ENCODE measurements around the gene SNX14. TPM values are rescaled to one million over a fixed set of nuclear protein-coding genes. Genes with fewer than 3 reads are reported as not detected.
A peak's percentile ranks its signal among the peaks of the same experiment; 100 is the strongest.

Gene SNX14
- total RNA-seq, 5 donors from 2014 or later (not counting 1 experiment from before 2014, with no cell fraction given) = 46.3 to 63.3 (median 53.7) TPM

GRCh38 chr6:85580878-85581267 is 12.8 kb downstream of the SNX14 start:
- Histone ChIP-seq H3K4me3 (ENCODE audit: control insufficient read depth in 1 of 2, extremely low read depth in 1 of 2, low read length in 1 of 2) (no peak overlapping the region), H3K4me1 (ENCODE audit: control insufficient read depth in 1 of 2, extremely low read depth in 1 of 2, insufficient read depth in 2 of 2, low read length in 2 of 2) (peaks cover 0 to 5% of the 10 kb centered on the region in 2 experiments), H3K27me3 (replicated peaks in 1 of 2; ENCODE audit: control insufficient read depth in 2 of 2, extremely low read depth in 1 of 2, insufficient read depth in 2 of 2, low read length in 1 of 2) (no peaks in the 10 kb centered on the region), H3K36me3 (ENCODE audit: control insufficient read depth in 2 of 2, extremely low read depth in 1 of 2, insufficient read depth in 1 of 2, low read length in 1 of 2) (peaks cover 2 to 8% of the 10 kb centered on the region in 2 donors), H3K9me3 (no peaks in the 10 kb centered on the region), H3K27ac (ENCODE audit: low read length) (no peak overlapping the region)
- no peak overlapping the region for H3K27ac Mint-ChIP-seq
- H3K27me3 Mint-ChIP-seq = no peaks in the 10 kb centered on the region
- DNase-seq = no peak
- peaks cover 17 to 36% (median 19%) of the 10 kb centered on the region in 3 donors for H3K9me3 Mint-ChIP-seq
- ChIA-PET POLR2A (no interaction called here), CTCF (no interaction called here)
- WGBS (ENCODE audit: insufficient coverage) = no CpG with 5 or more reads among the region's 1 CpG
- H3K4me3 Mint-ChIP-seq = no peak overlapping the region
- H3K36me3 Mint-ChIP-seq = peaks cover 54% of the 10 kb centered on the region
- peaks cover 55 to 61% (median 56%) of the 10 kb centered on the region in 3 donors for H3K4me1 Mint-ChIP-seq
- ATAC-seq (replicated peaks in 1 of 4) = no peak

DNA sequence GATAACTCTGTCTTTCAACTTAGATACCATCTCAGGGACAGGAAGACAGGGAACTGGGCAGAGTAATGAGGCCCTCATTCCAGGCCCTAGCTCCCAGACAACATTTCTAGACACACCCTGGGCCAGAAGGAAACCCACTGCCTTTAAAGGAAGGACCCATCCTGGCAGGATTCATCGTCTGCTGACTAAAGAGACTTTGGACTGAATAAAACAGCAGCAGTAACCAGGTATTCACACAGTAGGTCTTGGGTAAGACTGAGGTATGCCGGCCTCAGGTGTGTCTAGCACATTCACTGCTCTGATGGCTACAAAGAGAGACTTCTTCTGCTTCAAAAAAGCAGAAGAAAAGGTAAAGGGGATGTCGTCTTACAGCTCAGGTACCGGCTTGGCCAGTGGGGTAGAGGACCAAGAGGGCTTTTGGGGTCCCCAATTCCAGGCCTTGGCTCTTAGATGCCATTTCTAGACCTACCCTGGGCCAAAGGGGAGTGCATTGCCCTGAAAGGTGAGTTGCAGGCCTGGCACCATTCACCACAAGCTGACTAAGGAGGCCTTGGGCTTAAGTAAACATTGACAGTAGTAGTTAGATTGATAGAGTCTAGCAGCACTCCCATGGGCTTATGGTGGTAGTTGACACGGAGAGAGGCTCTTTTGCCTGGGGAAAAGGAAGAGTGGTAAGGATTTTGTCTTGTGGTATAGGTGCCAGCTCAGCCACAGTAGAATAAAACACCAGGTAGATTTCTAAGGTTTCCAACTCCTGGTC is 13.4 kb downstream of the SNX14 start:
- H3K27me3 ChIP-seq (replicated peaks in 1 of 2; ENCODE audit: control insufficient read depth in 2 of 2, extremely low read depth in 1 of 2, insufficient read depth in 2 of 2, low read length in 1 of 2) = no peaks in the 10 kb centered on the region
- H3K27me3 Mint-ChIP-seq = no peaks in the 10 kb centered on the region
- H3K9me3 Mint-ChIP-seq = peaks cover 17 to 36% (median 19%) of the 10 kb centered on the region in 3 donors
- DNase-seq (no peak), ATAC-seq (replicated peaks in 1 of 4) (no peak)
- H3K4me3 Mint-ChIP-seq = no peak overlapping the region
- H3K9me3 ChIP-seq = no peaks in the 10 kb centered on the region
- ChIA-PET POLR2A (no interaction called here), CTCF (no interaction called here)
- H3K36me3 ChIP-seq (ENCODE audit: control insufficient read depth in 2 of 2, extremely low read depth in 1 of 2, insufficient read depth in 1 of 2, low read length in 1 of 2) = peaks cover 2 to 8% of the 10 kb centered on the region in 2 donors
- H3K27ac Mint-ChIP-seq = no peak overlapping the region
- no peak overlapping the region for H3K4me3 ChIP-seq (ENCODE audit: control insufficient read depth in 1 of 2, extremely low read depth in 1 of 2, low read length in 1 of 2)
- H3K27ac ChIP-seq (ENCODE audit: low read length) = no peak overlapping the region
- H3K4me1 Mint-ChIP-seq = peaks cover 50 to 60% (median 56%) of the 10 kb centered on the region in 3 donors
- H3K36me3 Mint-ChIP-seq = peaks cover 50% of the 10 kb centered on the region
- 98% methylated on average over 4 of the region's 5 CpGs for WGBS (ENCODE audit: insufficient coverage)
- H3K4me1 ChIP-seq (ENCODE audit: control insufficient read depth in 1 of 2, extremely low read depth in 1 of 2, insufficient read depth in 2 of 2, low read length in 2 of 2) = peaks cover 0 to 5% of the 10 kb centered on the region in 2 experiments

DNA sequence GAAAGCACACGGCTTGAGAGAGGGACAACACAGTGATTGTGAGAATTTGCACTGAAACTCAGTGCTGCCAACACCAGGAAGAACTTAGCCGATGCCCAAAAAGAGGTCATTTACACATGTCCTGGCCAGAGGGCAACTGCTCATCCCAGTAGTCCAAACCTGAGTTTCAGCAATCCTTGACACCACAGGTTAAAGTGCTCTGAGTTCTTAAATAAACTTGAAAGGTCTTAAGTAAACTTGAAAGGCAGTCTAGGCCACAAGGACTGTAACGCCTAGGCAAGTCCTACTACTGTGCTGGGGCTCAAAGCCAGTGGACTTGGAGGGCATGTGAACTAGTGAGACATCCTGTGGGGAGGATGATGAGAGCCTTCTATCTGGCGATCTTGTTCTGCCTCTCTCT is 14.1 kb downstream of the SNX14 start:
- H3K4me3 Mint-ChIP-seq = no peak overlapping the region
- no peaks in the 10 kb centered on the region for H3K27me3 Mint-ChIP-seq
- no peaks in the 10 kb centered on the region for H3K9me3 ChIP-seq
- ChIA-PET POLR2A (no interaction called here), CTCF (no interaction called here)
- peaks cover 0 to 5% of the 10 kb centered on the region in 2 experiments for H3K4me1 ChIP-seq (ENCODE audit: control insufficient read depth in 1 of 2, extremely low read depth in 1 of 2, insufficient read depth in 2 of 2, low read length in 2 of 2)
- H3K27ac Mint-ChIP-seq = no peak overlapping the region
- H3K4me3 ChIP-seq (ENCODE audit: control insufficient read depth in 1 of 2, extremely low read depth in 1 of 2, low read length in 1 of 2) = no peak overlapping the region
- peaks cover 17 to 30% (median 19%) of the 10 kb centered on the region in 3 donors for H3K9me3 Mint-ChIP-seq
- WGBS (ENCODE audit: insufficient coverage) = 100% methylated on average over 2 of the region's 4 CpGs
- H3K4me1 Mint-ChIP-seq = peaks cover 43 to 60% (median 56%) of the 10 kb centered on the region in 3 donors
- ATAC-seq (replicated peaks in 1 of 4) = no peak
- DNase-seq = no peak
- peaks cover 42% of the 10 kb centered on the region for H3K36me3 Mint-ChIP-seq
- H3K27ac ChIP-seq (ENCODE audit: low read length) = no peak overlapping the region
- no peaks in the 10 kb centered on the region for H3K27me3 ChIP-seq (replicated peaks in 1 of 2; ENCODE audit: control insufficient read depth in 2 of 2, extremely low read depth in 1 of 2, insufficient read depth in 2 of 2, low read length in 1 of 2)
- H3K36me3 ChIP-seq (ENCODE audit: control insufficient read depth in 2 of 2, extremely low read depth in 1 of 2, insufficient read depth in 1 of 2, low read length in 1 of 2) = peaks cover 2 to 8% of the 10 kb centered on the region in 2 donors

DNA sequence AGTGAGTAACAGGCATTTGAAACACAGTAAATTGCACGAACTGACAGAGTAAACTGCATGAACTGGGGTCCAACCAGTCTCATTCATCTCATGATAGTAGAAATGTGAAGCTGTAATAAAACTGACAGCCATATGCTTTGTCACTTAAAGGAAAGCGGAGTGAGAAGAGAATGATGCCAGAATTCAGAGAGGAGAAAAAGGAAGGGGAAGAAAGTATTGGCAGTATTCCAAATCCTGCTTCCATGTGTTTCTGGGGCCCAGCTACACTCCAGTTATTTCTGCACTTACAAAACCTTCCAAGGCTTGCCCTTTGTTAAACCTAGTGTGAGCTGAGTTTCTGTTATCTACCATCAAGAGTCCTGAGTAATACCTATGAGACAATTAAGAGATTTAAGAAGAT is 17.2 kb downstream of the SNX14 start:
- no peak overlapping the region for H3K4me3 ChIP-seq (ENCODE audit: control insufficient read depth in 1 of 2, extremely low read depth in 1 of 2, low read length in 1 of 2)
- H3K27me3 ChIP-seq (replicated peaks in 1 of 2; ENCODE audit: control insufficient read depth in 2 of 2, extremely low read depth in 1 of 2, insufficient read depth in 2 of 2, low read length in 1 of 2) = no peaks in the 10 kb centered on the region
- CTCF ChIA-PET = no interaction called here
- H3K27ac Mint-ChIP-seq = no peak overlapping the region
- peaks cover 13 to 37% (median 35%) of the 10 kb centered on the region in 3 donors for H3K4me1 Mint-ChIP-seq
- no peak for DNase-seq
- peaks cover 27% of the 10 kb centered on the region for H3K36me3 Mint-ChIP-seq
- H3K36me3 ChIP-seq (ENCODE audit: control insufficient read depth in 2 of 2, extremely low read depth in 1 of 2, insufficient read depth in 1 of 2, low read length in 1 of 2) = peaks cover 2 to 15% of the 10 kb centered on the region in 2 donors
- no peaks in the 10 kb centered on the region for H3K27me3 Mint-ChIP-seq
- H3K9me3 ChIP-seq = no peaks in the 10 kb centered on the region
- H3K4me3 Mint-ChIP-seq = no peak overlapping the region
- H3K4me1 ChIP-seq (ENCODE audit: control insufficient read depth in 1 of 2, extremely low read depth in 1 of 2, insufficient read depth in 2 of 2, low read length in 2 of 2) = peaks cover 0 to 5% of the 10 kb centered on the region in 2 experiments
- POLR2A ChIA-PET = no interaction called here
- ATAC-seq (replicated peaks in 1 of 4) = no peak
- 100% methylated on average over 1 of the region's 2 CpGs for WGBS (ENCODE audit: insufficient coverage)
- peaks cover under 1 to 4% (median 3%) of the 10 kb centered on the region in 3 donors for H3K9me3 Mint-ChIP-seq
- no peak overlapping the region for H3K27ac ChIP-seq (ENCODE audit: low read length)

DNA sequence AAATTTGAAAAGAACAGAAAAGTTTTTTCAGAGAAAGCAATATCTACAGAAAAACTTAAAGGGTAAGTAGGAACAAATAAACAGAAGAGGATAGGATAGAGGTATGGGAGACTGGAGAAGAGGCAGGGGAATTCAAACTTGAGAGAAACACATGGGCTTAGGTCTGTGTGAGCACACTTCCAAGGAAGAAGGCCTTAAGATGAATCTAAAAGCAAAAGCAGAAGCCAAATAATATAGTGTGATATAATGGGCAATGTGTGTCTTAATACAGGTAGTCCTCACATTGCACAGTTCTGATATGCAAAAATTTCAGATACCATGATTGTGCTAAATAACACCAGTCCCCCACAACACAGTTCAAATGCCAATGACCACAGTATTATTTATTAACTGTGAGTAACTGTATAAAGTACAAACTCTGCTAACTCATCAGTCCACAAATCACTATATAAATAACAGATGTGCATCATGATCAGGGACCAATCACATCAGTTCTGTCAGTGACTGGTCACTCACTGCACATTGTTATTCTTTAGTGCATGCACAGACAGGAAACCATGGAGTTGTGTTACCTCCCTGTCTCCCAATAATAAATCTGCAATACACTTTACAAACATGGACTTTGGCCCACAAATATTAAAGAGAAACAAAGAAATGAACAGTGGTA is 18.6 kb downstream of the SNX14 start:
- no peak for DNase-seq
- peak overlapping the region in 1 of 2 donors; percentile 2 for H3K27ac Mint-ChIP-seq
- no peak for ATAC-seq (replicated peaks in 1 of 4)
- no peak overlapping the region for H3K27ac ChIP-seq (ENCODE audit: low read length)
- ChIA-PET CTCF (no interaction called here), POLR2A (no interaction called here)
- no peak overlapping the region for H3K4me3 Mint-ChIP-seq
- H3K27me3 Mint-ChIP-seq = no peaks in the 10 kb centered on the region
- peaks cover 4 to 25% (median 24%) of the 10 kb centered on the region in 3 donors for H3K4me1 Mint-ChIP-seq
- no peak overlapping the region for H3K4me3 ChIP-seq (ENCODE audit: control insufficient read depth in 1 of 2, extremely low read depth in 1 of 2, low read length in 1 of 2)
- H3K9me3 ChIP-seq = no peaks in the 10 kb centered on the region
- peaks cover 0 to 25% of the 10 kb centered on the region in 2 donors for H3K36me3 ChIP-seq (ENCODE audit: control insufficient read depth in 2 of 2, extremely low read depth in 1 of 2, insufficient read depth in 1 of 2, low read length in 1 of 2)
- peaks cover 23% of the 10 kb centered on the region for H3K36me3 Mint-ChIP-seq
- no peaks in the 10 kb centered on the region for H3K9me3 Mint-ChIP-seq
- peaks cover 0 to under 1% of the 10 kb centered on the region in 2 experiments for H3K4me1 ChIP-seq (ENCODE audit: control insufficient read depth in 1 of 2, extremely low read depth in 1 of 2, insufficient read depth in 2 of 2, low read length in 2 of 2)
- no peaks in the 10 kb centered on the region for H3K27me3 ChIP-seq (replicated peaks in 1 of 2; ENCODE audit: control insufficient read depth in 2 of 2, extremely low read depth in 1 of 2, insufficient read depth in 2 of 2, low read length in 1 of 2)

- CTCF ChIA-PET = interaction anchor here in 1 of 2 donors (1.2 kb wide), 1 partner anchor 21 kb away, joined by 4 read pairs; no protein-coding TSS in a partner anchor
- ATAC-seq (replicated peaks in 1 of 4) (no peak), DNase-seq (no peak)
- no peaks in the 10 kb centered on the region for H3K4me1 ChIP-seq (ENCODE audit: control insufficient read depth in 1 of 2, extremely low read depth in 1 of 2, insufficient read depth in 2 of 2, low read length in 2 of 2)
- Mint-ChIP-seq H3K9me3 (no peaks in the 10 kb centered on the region), H3K27me3 (no peaks in the 10 kb centered on the region), H3K4me1 (peaks cover 0 to 5% (median 0%) of the 10 kb centered on the region in 3 donors), H3K27ac (no peak overlapping the region), H3K4me3 (no peak overlapping the region), H3K36me3 (peaks cover 57% of the 10 kb centered on the region)
- POLR2A ChIA-PET = no interaction called here
- H3K36me3 ChIP-seq (ENCODE audit: control insufficient read depth in 2 of 2, extremely low read depth in 1 of 2, insufficient read depth in 1 of 2, low read length in 1 of 2) = peaks cover 0 to 27% of the 10 kb centered on the region in 2 donors
- H3K27ac ChIP-seq (ENCODE audit: low read length) = no peak overlapping the region
- no peaks in the 10 kb centered on the region for H3K27me3 ChIP-seq (replicated peaks in 1 of 2; ENCODE audit: control insufficient read depth in 2 of 2, extremely low read depth in 1 of 2, insufficient read depth in 2 of 2, low read length in 1 of 2)
- no peaks in the 10 kb centered on the region for H3K9me3 ChIP-seq
- no peak overlapping the region for H3K4me3 ChIP-seq (ENCODE audit: control insufficient read depth in 1 of 2, extremely low read depth in 1 of 2, low read length in 1 of 2)
Measured at GRCh38 chr6:85569323-85569722, 24.3 kb downstream of the SNX14 start.
